CD4-positive, alpha-beta T cell (primary cell): Measurements from ENCODE around the gene HSD17B11. TPM values are rescaled to one million over a fixed set of nuclear protein-coding genes. Genes with fewer than 3 reads are reported as not detected.
A peak's percentile ranks its signal among the peaks of the same experiment; 100 is the strongest.
"Not testable (repeated sequence)": the region's sequence is repeated elsewhere in the genome, so short reads cannot be mapped to it uniquely, and the experiment has no call there.

Experiments used
- ATAC-seq: fragments of 200-7000 bp; cut with Tn5 transposase; one replicate; pipeline ENCODE4 v1.10.0; 2022; ENCODE audit warnings: mild to moderate bottlenecking; ENCODE audit not compliant: poor library complexity
- CTCF ChIA-PET: fragments of 350-600 bp; sonication (Branson Sonifier 250); formaldehyde crosslinking; loops from one replicate; lab custom pipeline; 2021; ENCODE audit warnings: antibody characterized with exemption, inconsistent platforms; lab: Charles Lee
- POLR2A ChIA-PET: fragments of 350-600 bp; sonication (Branson Sonifier 250); formaldehyde crosslinking; loops from one replicate; lab custom pipeline; 2021; ENCODE audit warnings: antibody characterized with exemption, inconsistent platforms; lab: Charles Lee
- DNase-seq, 14 experiments: peaks; one replicate each; pipeline ENCODE4 v3.0.0-alpha.2; 2013 to 2020; ENCODE audit warnings: mixed read lengths in 2 of 14
- H3K27ac ChIP-seq, 2 donors: one replicate each; pipeline versions ENCODE4 v1.5.1 to v1.7.0; 2013; ENCODE audit warnings: low read length in 2 of 2, low read depth in 1 of 2, mild to moderate bottlenecking in 1 of 2
- H3K27me3 ChIP-seq, 2 experiments: 1 replicate in 1 of 2; 2 replicates in 1 of 2; pipeline versions ENCODE4 v1.6.1 to v1.7.0; 2013; ENCODE audit warnings: low read length in 2 of 2, control low read depth in 1 of 2, mild to moderate bottlenecking in 1 of 2, moderate library complexity in 1 of 2; ENCODE audit not compliant: insufficient read depth in 2 of 2, control insufficient read depth in 1 of 2
- H3K36me3 ChIP-seq: one replicate; pipeline ENCODE4 v1.6.1; 2013; ENCODE audit warnings: low read length, control low read depth; ENCODE audit not compliant: insufficient read depth
- H3K4me1 ChIP-seq: one replicate; pipeline ENCODE4 v1.6.1; 2013; ENCODE audit warnings: low read length, control low read depth; ENCODE audit not compliant: insufficient read depth
- H3K4me3 ChIP-seq: one replicate; pipeline ENCODE4 v1.5.1; 2013; ENCODE audit warnings: mild to moderate bottlenecking, low read length, moderate library complexity
- H3K9me3 ChIP-seq, 2 experiments: 1 replicate in 1 of 2; 2 replicates in 1 of 2; pipeline versions ENCODE4 v1.6.1 to v1.7.0; 2013; ENCODE audit warnings: low read length in 2 of 2, mild to moderate bottlenecking in 2 of 2, control low read depth in 1 of 2, moderate library complexity in 1 of 2; ENCODE audit not compliant: control insufficient read depth in 1 of 2, insufficient read depth in 1 of 2
- H3K27ac Mint-ChIP-seq: one replicate; pipeline ENCODE4 v1.8.0; 2020; ENCODE audit warnings: mixed read lengths
- H3K27me3 Mint-ChIP-seq: one replicate; pipeline ENCODE4 v1.8.0; 2021; ENCODE audit warnings: mixed read lengths
- H3K36me3 Mint-ChIP-seq: one replicate; pipeline ENCODE4 v1.8.0; 2021; ENCODE audit warnings: low read depth, mixed read lengths
- H3K4me1 Mint-ChIP-seq: one replicate; pipeline ENCODE4 v1.8.0; 2021; ENCODE audit warnings: low read depth, mixed read lengths
- H3K4me3 Mint-ChIP-seq: one replicate; pipeline ENCODE4 v1.8.0; 2020; ENCODE audit warnings: mild to moderate bottlenecking, mixed read lengths
- H3K9me3 Mint-ChIP-seq: one replicate; pipeline ENCODE4 v1.8.0; 2020; ENCODE audit warnings: mixed read lengths
- intact Hi-C, 2 experiments: fragments of 100-400 bp; cut with DNase I in 1 of 2; cut with micrococcal nuclease in 1 of 2; formaldehyde crosslinking; loops; one replicate each; pipeline versions ENCODE4 v1.15.1 to v1.9.0; 2023 to 2025; cut with DNase I, micrococcal nuclease
- total RNA-seq, 174 experiments: library from RNA in 2 of 174; stranded (reverse) in 2 of 174; gene quantifications; one replicate each; pipeline ENCODE4 v1.2.3 and lab custom pipeline; 2021 to 2026
- TF ChIP-seq, protein P1 (sequence below): fragments of 200-600 bp; IDR thresholded peaks from one replicate; pipeline ENCODE4 v1.8.0; 2022; ENCODE audit warnings: antibody characterized with exemption, mild to moderate bottlenecking

The HSD17B11 gene
- total RNA-seq, 2 experiments from 2014 or later, result 34.9 to 36.5 TPM

DNA sequence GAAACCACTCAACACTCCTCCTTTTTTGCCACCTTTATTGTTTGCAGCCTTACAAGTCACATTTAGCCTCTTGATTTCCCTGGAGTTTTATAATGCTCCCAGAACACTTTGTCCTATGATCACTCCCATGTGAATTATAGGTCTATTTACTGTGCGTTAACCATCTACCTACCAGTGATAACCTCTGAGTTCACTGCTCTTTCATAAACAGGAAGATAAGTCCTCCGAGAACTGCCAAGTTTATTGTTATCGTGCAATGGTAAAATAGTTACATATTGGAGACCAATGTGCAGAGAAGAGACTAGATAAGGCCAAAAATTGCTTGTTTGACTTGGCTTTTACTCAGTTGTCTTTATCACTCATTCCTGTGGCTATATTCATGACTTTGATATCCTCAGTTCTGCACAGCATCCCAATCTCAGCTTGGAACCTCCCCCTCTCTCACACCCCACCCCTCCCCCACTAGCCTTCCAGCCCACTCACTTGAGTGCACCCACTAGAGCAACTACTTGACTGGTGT, 18.5 kb upstream of the HSD17B11 start:
- Histone ChIP-seq H3K4me3 (no peak overlapping the region), H3K4me1 (peaks cover 2% of the 10 kb centered on the region), H3K27ac (no peak overlapping the region), H3K36me3 (no peaks in the 10 kb centered on the region), H3K27me3 (peaks cover 3 to 10% of the 10 kb centered on the region in 2 experiments), H3K9me3 (no peaks in the 10 kb centered on the region)
- H3K4me3 Mint-ChIP-seq, result no peak overlapping the region
- H3K36me3 Mint-ChIP-seq, result no peaks in the 10 kb centered on the region
- peaks cover 37% of the 10 kb centered on the region for H3K27me3 Mint-ChIP-seq
- H3K4me1 Mint-ChIP-seq, result peaks cover 17% of the 10 kb centered on the region
- TF ChIP-seq, protein P1, sequence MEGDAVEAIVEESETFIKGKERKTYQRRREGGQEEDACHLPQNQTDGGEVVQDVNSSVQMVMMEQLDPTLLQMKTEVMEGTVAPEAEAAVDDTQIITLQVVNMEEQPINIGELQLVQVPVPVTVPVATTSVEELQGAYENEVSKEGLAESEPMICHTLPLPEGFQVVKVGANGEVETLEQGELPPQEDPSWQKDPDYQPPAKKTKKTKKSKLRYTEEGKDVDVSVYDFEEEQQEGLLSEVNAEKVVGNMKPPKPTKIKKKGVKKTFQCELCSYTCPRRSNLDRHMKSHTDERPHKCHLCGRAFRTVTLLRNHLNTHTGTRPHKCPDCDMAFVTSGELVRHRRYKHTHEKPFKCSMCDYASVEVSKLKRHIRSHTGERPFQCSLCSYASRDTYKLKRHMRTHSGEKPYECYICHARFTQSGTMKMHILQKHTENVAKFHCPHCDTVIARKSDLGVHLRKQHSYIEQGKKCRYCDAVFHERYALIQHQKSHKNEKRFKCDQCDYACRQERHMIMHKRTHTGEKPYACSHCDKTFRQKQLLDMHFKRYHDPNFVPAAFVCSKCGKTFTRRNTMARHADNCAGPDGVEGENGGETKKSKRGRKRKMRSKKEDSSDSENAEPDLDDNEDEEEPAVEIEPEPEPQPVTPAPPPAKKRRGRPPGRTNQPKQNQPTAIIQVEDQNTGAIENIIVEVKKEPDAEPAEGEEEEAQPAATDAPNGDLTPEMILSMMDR, result no peak
- no peak overlapping the region for H3K27ac Mint-ChIP-seq
- ChIA-PET POLR2A (no interaction called here), CTCF (interaction anchor here (0.6 kb wide), 1 partner anchor 22 kb away, joined by 4 read pairs; no protein-coding TSS in a partner anchor)
- ATAC-seq (no peak), DNase-seq (no peak)
- H3K9me3 Mint-ChIP-seq, result no peaks in the 10 kb centered on the region
- intact Hi-C loops, result no loop called here

DNA sequence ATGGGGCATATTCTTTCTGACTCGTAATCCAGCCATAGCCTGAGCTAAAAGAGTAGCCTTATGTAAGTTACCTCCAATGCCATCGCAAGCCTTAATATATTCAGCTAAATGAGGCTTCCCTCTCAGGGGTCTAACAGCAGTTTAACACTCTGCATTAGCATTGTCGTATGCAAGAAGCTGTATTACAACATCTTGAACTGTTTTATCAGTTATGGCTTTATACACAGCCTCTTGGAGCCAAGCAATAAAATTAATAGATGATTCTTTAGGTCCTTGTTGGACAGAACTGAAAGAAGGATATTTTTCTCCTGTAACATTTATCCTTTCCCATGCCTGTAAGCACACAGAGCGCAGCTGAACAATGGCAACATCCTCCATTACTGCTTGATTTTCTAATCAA, 15.9 kb upstream of the HSD17B11 start:
- H3K4me3 ChIP-seq, H3K9me3 ChIP-seq, H3K36me3 ChIP-seq, intact Hi-C loops, DNase-seq, H3K27ac ChIP-seq, H3K27ac Mint-ChIP-seq, H3K36me3 Mint-ChIP-seq, H3K27me3 ChIP-seq, H3K4me3 Mint-ChIP-seq, POLR2A ChIA-PET, ATAC-seq, H3K9me3 Mint-ChIP-seq, CTCF ChIA-PET, H3K4me1 ChIP-seq: not testable (repeated sequence)
- H3K27me3 Mint-ChIP-seq, result peaks cover 30% of the 10 kb centered on the region
- H3K4me1 Mint-ChIP-seq, result peaks cover 17% of the 10 kb centered on the region

DNA sequence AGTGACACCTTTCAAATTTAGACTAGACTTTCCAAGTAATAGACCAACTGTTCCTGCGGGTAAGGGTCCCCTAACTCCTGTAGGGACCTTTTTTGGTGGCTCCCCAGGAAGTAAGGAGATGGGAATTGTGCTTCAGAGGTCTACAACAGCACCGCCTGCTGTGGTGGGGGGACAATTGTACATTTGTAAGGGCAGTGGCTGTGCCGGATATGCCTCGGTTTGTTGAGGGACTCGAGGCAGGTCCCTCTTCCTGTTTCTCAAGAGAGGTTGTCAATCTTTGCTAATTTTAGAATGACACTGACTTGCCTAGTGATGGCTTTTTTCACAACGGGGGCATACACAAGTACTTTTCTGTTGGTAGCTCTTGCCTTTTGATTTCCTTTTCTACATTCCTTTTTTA, 15.5 kb upstream of the HSD17B11 start:
- intact Hi-C loops, result no loop called here
- ATAC-seq (no peak), DNase-seq (peak in 2 of 14 experiments; percentile 17 to 19)
- H3K4me3 ChIP-seq, result no peak overlapping the region
- no peaks in the 10 kb centered on the region for H3K9me3 ChIP-seq
- Mint-ChIP-seq H3K9me3 (no peaks in the 10 kb centered on the region), H3K4me1 (peaks cover 17% of the 10 kb centered on the region), H3K27me3 (peaks cover 30% of the 10 kb centered on the region), H3K4me3 (no peak overlapping the region), H3K27ac (no peak overlapping the region), H3K36me3 (no peaks in the 10 kb centered on the region)
- H3K4me1 ChIP-seq, result peaks cover 2% of the 10 kb centered on the region
- TF ChIP-seq, protein P1, result no peak
- H3K27me3 ChIP-seq, result peaks cover 3 to 10% of the 10 kb centered on the region in 2 experiments
- CTCF ChIA-PET, result no interaction called here
- POLR2A ChIA-PET, result no interaction called here
- H3K27ac ChIP-seq, result no peak overlapping the region
- no peaks in the 10 kb centered on the region for H3K36me3 ChIP-seq
